Gastroesophageal sphincter (tissue), 3 donors: Measurements from ENCODE around the gene PERCC1.
A peak's percentile ranks its signal among the peaks of the same experiment; 100 is the strongest.

Experiments used
- CTCF ChIP-seq, 4 experiments: fragments of 200-600 bp in 2 of 4; fragments of 450-650 bp in 2 of 4; sonication (generic) in 1 of 4; IDR thresholded peaks; one replicate each; pipeline ENCODE4 v1.5.1; 2017 to 2019; ENCODE audit warnings: antibody characterized with exemption in 4 of 4, mild to moderate bottlenecking in 2 of 4, moderate library complexity in 2 of 4
- EP300 ChIP-seq: sonication (generic); formaldehyde crosslinking; IDR thresholded peaks from one replicate; pipeline ENCODE4 v1.6.1; 2017; ENCODE audit warnings: antibody characterized with exemption, mild to moderate bottlenecking
- POLR2A ChIP-seq, 2 donors: fragments of 450-650 bp; IDR thresholded peaks; one replicate each; pipeline ENCODE4 v1.6.1; 2017; ENCODE audit warnings: antibody characterized with exemption in 2 of 2, mild to moderate bottlenecking in 2 of 2, moderate library complexity in 1 of 2
- POLR2AphosphoS5 ChIP-seq: sonication (generic); formaldehyde crosslinking; IDR thresholded peaks from one replicate; pipeline ENCODE4 v1.6.1; 2017; ENCODE audit warnings: antibody characterized with exemption

GRCh38 chr16:1474796-1475551 lies 44.1 kb downstream of the PERCC1 start, which contains the start of gene CLCN7:
- TF ChIP-seq CTCF (IDR thresholded peaks at IDR 0.05): peak in 1 of 4 experiments; percentile 27
- TF ChIP-seq POLR2A (IDR thresholded peaks at IDR 0.05): peak; percentile 96
- TF ChIP-seq POLR2AphosphoS5: peak; percentile 88
- no peak for TF ChIP-seq EP300
